ENCODE data around the gene EIF4A3.

DNA sequence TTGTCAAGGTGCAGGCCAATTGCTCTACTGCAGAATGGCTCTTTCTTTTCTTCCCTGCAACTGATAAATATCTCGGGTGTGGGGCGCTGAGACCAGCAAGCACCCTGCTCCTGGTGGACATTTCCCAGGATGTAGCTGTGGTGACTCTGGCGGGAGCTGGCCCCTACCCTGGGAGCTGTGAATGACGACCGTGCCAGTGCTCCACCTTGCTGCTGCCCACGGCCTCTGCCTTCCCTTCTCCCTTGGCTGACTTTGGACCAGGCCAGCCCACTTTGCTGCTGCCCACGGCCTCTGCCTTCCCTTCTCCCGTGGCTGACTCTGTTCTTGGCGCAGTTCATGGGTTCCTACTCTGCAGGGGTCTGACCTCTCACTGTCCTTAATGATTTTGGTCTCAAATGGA lies 39.0 kb upstream of the EIF4A3 start:
- TF ChIP-seq, protein P1, sequence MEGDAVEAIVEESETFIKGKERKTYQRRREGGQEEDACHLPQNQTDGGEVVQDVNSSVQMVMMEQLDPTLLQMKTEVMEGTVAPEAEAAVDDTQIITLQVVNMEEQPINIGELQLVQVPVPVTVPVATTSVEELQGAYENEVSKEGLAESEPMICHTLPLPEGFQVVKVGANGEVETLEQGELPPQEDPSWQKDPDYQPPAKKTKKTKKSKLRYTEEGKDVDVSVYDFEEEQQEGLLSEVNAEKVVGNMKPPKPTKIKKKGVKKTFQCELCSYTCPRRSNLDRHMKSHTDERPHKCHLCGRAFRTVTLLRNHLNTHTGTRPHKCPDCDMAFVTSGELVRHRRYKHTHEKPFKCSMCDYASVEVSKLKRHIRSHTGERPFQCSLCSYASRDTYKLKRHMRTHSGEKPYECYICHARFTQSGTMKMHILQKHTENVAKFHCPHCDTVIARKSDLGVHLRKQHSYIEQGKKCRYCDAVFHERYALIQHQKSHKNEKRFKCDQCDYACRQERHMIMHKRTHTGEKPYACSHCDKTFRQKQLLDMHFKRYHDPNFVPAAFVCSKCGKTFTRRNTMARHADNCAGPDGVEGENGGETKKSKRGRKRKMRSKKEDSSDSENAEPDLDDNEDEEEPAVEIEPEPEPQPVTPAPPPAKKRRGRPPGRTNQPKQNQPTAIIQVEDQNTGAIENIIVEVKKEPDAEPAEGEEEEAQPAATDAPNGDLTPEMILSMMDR (IDR thresholded peaks at IDR 0.05) = no peak
- no peak for TF ChIP-seq EP300 (IDR thresholded peaks at IDR 0.05; ENCODE audit: borderline replicate concordance in 1 of 2, low read depth in 1 of 2, low read length in 1 of 2)
- TF ChIP-seq FOXJ3 (CRISPR knock-in tag; IDR thresholded peaks at IDR 0.05) = no peak
- no peak for TF ChIP-seq SIN3A (IDR thresholded peaks at IDR 0.05; ENCODE audit: borderline replicate concordance, low read depth, low read length)
- TF ChIP-seq YY1 (IDR thresholded peaks at IDR 0.05; ENCODE audit: low read depth) = no peak
- no peak for TF ChIP-seq EZH2phosphoT487 (IDR thresholded peaks at IDR 0.05; ENCODE audit: borderline replicate concordance, low read depth)
- TF ChIP-seq NRF1 (IDR thresholded peaks at IDR 0.05; ENCODE audit: low read depth, low read length) = no peak
- no peak for TF ChIP-seq RAD21 (IDR thresholded peaks at IDR 0.05; ENCODE audit: low read length)
- TF ChIP-seq, protein P2, sequence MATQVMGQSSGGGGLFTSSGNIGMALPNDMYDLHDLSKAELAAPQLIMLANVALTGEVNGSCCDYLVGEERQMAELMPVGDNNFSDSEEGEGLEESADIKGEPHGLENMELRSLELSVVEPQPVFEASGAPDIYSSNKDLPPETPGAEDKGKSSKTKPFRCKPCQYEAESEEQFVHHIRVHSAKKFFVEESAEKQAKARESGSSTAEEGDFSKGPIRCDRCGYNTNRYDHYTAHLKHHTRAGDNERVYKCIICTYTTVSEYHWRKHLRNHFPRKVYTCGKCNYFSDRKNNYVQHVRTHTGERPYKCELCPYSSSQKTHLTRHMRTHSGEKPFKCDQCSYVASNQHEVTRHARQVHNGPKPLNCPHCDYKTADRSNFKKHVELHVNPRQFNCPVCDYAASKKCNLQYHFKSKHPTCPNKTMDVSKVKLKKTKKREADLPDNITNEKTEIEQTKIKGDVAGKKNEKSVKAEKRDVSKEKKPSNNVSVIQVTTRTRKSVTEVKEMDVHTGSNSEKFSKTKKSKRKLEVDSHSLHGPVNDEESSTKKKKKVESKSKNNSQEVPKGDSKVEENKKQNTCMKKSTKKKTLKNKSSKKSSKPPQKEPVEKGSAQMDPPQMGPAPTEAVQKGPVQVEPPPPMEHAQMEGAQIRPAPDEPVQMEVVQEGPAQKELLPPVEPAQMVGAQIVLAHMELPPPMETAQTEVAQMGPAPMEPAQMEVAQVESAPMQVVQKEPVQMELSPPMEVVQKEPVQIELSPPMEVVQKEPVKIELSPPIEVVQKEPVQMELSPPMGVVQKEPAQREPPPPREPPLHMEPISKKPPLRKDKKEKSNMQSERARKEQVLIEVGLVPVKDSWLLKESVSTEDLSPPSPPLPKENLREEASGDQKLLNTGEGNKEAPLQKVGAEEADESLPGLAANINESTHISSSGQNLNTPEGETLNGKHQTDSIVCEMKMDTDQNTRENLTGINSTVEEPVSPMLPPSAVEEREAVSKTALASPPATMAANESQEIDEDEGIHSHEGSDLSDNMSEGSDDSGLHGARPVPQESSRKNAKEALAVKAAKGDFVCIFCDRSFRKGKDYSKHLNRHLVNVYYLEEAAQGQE (IDR thresholded peaks at IDR 0.05; ENCODE audit: low read depth, low read length) = no peak
- no peak for TF ChIP-seq ELF1 (IDR thresholded peaks at IDR 0.05)
- TF ChIP-seq FOSL2 (IDR thresholded peaks at IDR 0.05; ENCODE audit: borderline replicate concordance, low read depth) = no peak
